Heart left ventricle (tissue), 16 donors: ENCODE data around the gene PHF20. TPM values are rescaled to one million over a fixed set of nuclear protein-coding genes. Genes with fewer than 3 reads are reported as not detected.

Experiments
- ATAC-seq, 4 donors: fragments of 200-7000 bp; cut with Tn5 transposase; one replicate each; pipeline ENCODE4 v1.9.1; 2020 to 2022; ENCODE audit warnings: moderate library complexity in 4 of 4, mild to moderate bottlenecking in 3 of 4, moderate number of reproducible peaks in 1 of 4
- DNase-seq, 5 donors: peaks; one replicate each; pipeline ENCODE4 v3.0.0-alpha.2; 2020
- H3K27ac ChIP-seq, 12 donors: fragments of 200-600 bp; sonication (generic) in 4 of 12; one replicate each; pipeline versions ENCODE4 v1.5.0 to v1.8.0; 2016 to 2022; ENCODE audit warnings: mild to moderate bottlenecking in 2 of 12
- H3K27me3 ChIP-seq, 9 donors: fragments of 200-600 bp; sonication (generic) in 2 of 9; one replicate each; pipeline versions ENCODE4 v1.5.1 to v1.8.0; 2016 to 2022; ENCODE audit warnings: mild to moderate bottlenecking in 3 of 9
- H3K36me3 ChIP-seq, 9 donors: fragments of 200-600 bp; sonication (generic) in 2 of 9; one replicate each; pipeline versions ENCODE4 v1.5.0 to v1.8.0; 2018 to 2022; ENCODE audit warnings: mild to moderate bottlenecking in 2 of 9
- H3K4me1 ChIP-seq, 12 donors: fragments of 200-600 bp; sonication (generic) in 4 of 12; one replicate each; pipeline versions ENCODE4 v1.5.0 to v1.8.0; 2016 to 2022; ENCODE audit warnings: mild to moderate bottlenecking in 3 of 12
- H3K4me3 ChIP-seq, 12 donors: fragments of 200-600 bp; sonication (generic) in 4 of 12; one replicate each; pipeline versions ENCODE4 v1.5.0 to v1.8.0; 2017 to 2022; ENCODE audit warnings: mild to moderate bottlenecking in 9 of 12, moderate library complexity in 4 of 12
- H3K9me3 ChIP-seq, 12 donors: fragments of 200-600 bp; sonication (generic) in 4 of 12; one replicate each; pipeline versions ENCODE4 v1.5.0 to v1.8.0; 2016 to 2022; ENCODE audit warnings: mild to moderate bottlenecking in 1 of 12
- POLR2A ChIP-seq, 2 donors: fragments of 450-650 bp; IDR thresholded peaks; one replicate each; pipeline ENCODE4 v1.6.1; 2017; ENCODE audit warnings: antibody characterized with exemption in 2 of 2, mild to moderate bottlenecking in 2 of 2, moderate library complexity in 2 of 2
- WGBS, 4 donors: extraction: QIAGEN DNeasy Blood & Tissue Kit in 2 of 4; methylation state at CpG; one replicate each; pipeline versions ENCODE4 v1.1.5 to v1.1.7; 2013 to 2018; 5-methylcytosine and 5-hydroxymethylcytosine counted together
- intact Hi-C, 10 donors: fragments of 100-400 bp; cut with DNase I; formaldehyde crosslinking; loops; one replicate each; pipeline versions ENCODE4 v1.11.1 to v1.14.2; 2022
- polyA plus RNA-seq, 2 donors: library from polyadenylated mRNA; stranded (reverse); fragments of 200-250 nt; gene quantifications; one replicate each; pipeline ENCODE4 v1.2.3, GENCODE V29; 2013
- total RNA-seq, 9 donors: library from RNA; depleted of rRNA in 2 of 9; stranded (reverse); fragments of >200 nt in 2 of 9; fragmentation: NEBNext Ultra II Directional in 3 of 9; extraction: Animal tissue kit (Norgen Biotek cat#: 25700) in 3 of 9; gene quantifications; one replicate each; pipeline versions ENCODE4 v1.1.0 to v1.2.4, GENCODE V29; 2016 to 2023
- TF ChIP-seq, protein P1 (sequence below), 12 donors: fragments of 200-600 bp; sonication (generic) in 4 of 12; IDR thresholded peaks; one replicate each; pipeline versions ENCODE4 v1.5.0 to v1.8.0; 2018 to 2022; ENCODE audit warnings: antibody characterized with exemption in 12 of 12, mild to moderate bottlenecking in 5 of 12
- donor health status: ischemic (EF 13 %, LVEDD 7.1; RV severe dilation, severe dysfunction).
- donor health status: healthy with polysubstance abuse.
- donor health status: DM: no; HTN: yes; CAD: no.
- donor health status: DM: no; HTN: no; CAD: no.
- donor health status: ischemic (EF 25% LVEDD 6.9; RV normal size, moderate dysfunction).
- donor health status: ischemic (EF 25% LVEDD 5.7; RV mildly dilated, moderate dysfunction).
- donor health status: healthy.
- donor health status: DM: yes; HTN: yes; CAD: no.
- donor health status: ischemic (EF 35%, LVEDD 5.7; RV mildly dilated, moderate dysfunction).
- donor health status: nonischemic (EF 11% LVEDD 7.7; RV severe dilation, severe dysfunction).
- donor health status: DM: yes; HTN: yes; CAD: no.
- donor health status: PGD.
- donor health status: ischemic (EF 29% LVEDD 5.4; RV normal size, mild dysfunction).
- donor health status: nonischemic (EF 23%, LVEDD 6.1; RV moderate dilation, normal function).

PHF20 gene
- total and polyA plus RNA-seq, 11 donors: 25.8 to 48.9 (median 36.5) TPM

DNA sequence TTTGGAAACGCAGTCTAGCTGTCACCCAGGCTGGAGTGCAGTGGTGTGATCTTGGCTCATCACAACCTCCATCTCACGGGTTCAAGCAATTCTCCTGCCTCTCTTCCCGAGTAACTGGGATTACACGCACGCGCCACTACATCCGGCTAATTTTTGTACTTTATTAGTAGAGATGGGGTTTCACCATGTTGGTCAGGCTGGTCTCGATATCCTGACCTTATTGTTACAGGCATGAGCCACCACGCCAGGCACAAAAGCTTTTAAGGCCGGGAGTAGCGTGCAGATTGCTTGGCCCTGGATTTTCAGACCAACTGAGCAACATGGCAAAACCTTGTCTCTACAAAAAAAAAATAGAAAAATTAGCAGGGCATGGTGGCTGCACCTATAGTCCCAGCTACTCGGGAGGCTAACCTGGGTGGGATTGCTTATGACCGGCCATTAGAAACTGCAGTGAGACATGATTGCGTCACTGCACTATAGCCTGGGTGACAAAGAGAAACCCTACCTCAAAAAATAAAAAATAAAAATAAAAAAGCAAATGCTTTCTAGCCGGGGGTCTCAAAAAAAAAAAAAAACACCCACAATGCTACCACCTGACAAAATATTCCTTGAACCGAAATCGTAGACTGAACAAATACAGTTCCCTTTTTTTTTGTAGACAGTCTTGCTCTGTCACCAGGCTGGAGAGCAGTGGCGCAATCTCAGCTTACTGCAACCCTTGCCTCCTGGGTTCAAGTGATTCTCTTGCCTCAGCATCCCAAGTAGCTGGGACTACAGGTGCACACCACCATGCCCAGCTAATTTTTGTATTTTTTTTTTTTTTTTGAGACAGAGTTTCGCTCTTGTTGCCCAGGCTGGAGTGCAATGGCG is 44.7 kb upstream of the PHF20 start:
- DNase-seq: no peak
- Histone ChIP-seq H3K4me1 (peaks cover 0 to 58% (median 37%) of the 10 kb centered on the region in 12 donors), H3K27ac (no peak overlapping the region), H3K36me3 (peaks cover 0 to 100% (median 100%) of the 10 kb centered on the region in 9 donors), H3K9me3 (no peaks in the 10 kb centered on the region), H3K27me3 (no peaks in the 10 kb centered on the region), H3K4me3 (no peak overlapping the region)
- 92 to 96% (median 93%) methylated on average over 20 of the region's 20 CpGs for WGBS, 4 donors
- TF ChIP-seq, protein P1, sequence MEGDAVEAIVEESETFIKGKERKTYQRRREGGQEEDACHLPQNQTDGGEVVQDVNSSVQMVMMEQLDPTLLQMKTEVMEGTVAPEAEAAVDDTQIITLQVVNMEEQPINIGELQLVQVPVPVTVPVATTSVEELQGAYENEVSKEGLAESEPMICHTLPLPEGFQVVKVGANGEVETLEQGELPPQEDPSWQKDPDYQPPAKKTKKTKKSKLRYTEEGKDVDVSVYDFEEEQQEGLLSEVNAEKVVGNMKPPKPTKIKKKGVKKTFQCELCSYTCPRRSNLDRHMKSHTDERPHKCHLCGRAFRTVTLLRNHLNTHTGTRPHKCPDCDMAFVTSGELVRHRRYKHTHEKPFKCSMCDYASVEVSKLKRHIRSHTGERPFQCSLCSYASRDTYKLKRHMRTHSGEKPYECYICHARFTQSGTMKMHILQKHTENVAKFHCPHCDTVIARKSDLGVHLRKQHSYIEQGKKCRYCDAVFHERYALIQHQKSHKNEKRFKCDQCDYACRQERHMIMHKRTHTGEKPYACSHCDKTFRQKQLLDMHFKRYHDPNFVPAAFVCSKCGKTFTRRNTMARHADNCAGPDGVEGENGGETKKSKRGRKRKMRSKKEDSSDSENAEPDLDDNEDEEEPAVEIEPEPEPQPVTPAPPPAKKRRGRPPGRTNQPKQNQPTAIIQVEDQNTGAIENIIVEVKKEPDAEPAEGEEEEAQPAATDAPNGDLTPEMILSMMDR (IDR thresholded peaks at IDR 0.05): no peak
- TF ChIP-seq POLR2A (IDR thresholded peaks at IDR 0.05): no peak
- intact Hi-C loops: loop anchor here in 2 of 10 donors (5.0 kb wide), 1 partner anchor 155 kb away; no protein-coding TSS in a partner anchor
- ATAC-seq: no peak

DNA sequence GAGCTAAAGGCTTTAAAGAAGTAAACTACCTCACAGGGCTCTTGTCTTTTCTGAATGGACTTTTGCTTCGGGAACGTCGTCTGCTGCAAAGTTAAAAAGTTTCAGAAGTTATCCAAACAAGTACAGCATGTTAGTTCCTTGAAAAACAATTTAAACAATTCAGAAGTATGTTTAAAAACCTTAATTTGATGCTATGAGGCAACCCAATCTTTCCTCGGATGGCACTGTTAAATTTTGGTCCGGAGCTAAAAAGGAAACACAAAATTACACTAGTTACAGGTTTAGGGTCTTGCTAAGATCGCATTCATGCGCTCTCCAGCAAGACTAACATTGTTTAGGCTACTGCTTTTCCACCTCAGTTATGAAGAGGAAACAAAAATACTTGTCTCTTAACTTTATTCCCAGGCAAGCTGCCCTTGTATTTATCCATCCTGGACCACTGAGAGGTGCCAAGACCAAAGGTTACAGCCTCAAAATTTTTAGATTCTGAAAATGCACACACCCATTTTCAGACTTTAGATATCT is 42.5 kb upstream of the PHF20 start:
- no peak for TF ChIP-seq POLR2A (IDR thresholded peaks at IDR 0.05)
- TF ChIP-seq, protein P1 (IDR thresholded peaks at IDR 0.05): no peak
- WGBS, 4 donors: 59 to 76% (median 63%) methylated on average over 7 of the region's 7 CpGs
- no peaks in the 10 kb centered on the region for H3K27me3 ChIP-seq
- no peak overlapping the region for H3K4me3 ChIP-seq
- H3K4me1 ChIP-seq: peaks cover 6 to 59% (median 48%) of the 10 kb centered on the region in 12 donors
- H3K27ac ChIP-seq: no peak overlapping the region
- no peak for DNase-seq
- intact Hi-C loops: loop anchor here in 2 of 10 donors (5.0 kb wide), 1 partner anchor 153 kb away; no protein-coding TSS in a partner anchor
- no peak for ATAC-seq
- H3K9me3 ChIP-seq: no peaks in the 10 kb centered on the region
- H3K36me3 ChIP-seq: peaks cover 0 to 100% (median 100%) of the 10 kb centered on the region in 9 donors

DNA sequence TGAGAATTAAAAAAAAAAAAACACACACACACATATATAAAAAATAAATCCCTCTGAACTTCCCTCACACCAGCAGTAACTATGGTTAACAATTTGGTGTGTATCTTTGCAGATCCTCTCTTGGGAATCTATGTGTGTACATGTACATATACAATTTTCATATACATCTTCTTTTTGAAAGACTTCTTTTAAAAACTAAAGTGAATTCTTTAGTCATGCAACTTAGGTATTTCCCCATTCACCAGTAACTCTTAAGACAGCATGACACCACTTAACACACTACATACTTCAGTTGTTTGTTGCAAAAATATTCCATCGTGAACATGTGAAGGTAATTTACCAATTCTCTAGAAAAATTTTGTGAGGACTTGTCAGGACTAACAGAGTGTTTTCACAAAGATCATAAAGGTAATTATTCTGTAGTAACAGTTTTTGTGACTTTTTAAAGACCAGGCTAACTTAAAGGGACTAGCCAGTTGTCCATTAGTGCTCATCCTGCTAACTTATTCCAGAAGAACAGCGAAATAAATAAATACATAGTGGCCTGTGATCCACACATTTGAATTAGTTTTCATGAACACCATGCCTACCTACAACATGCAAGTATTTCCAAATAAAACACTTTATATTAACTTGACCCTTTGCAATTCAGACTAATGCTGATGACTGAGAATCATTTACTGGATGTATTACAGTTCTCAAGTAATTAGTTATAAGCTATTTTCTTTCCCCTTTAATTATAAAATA is 41.8 kb upstream of the PHF20 start:
- no peak overlapping the region for H3K27ac ChIP-seq
- intact Hi-C loops: loop anchor here in 5 of 10 donors (5.0 to 10.0 kb wide), 2 partner anchors 152 to 155 kb away; no protein-coding TSS in a partner anchor

More for the DNA sequence above, 41.8 kb upstream of the PHF20 start:
- H3K36me3 ChIP-seq: peaks cover 0 to 100% (median 100%) of the 10 kb centered on the region in 9 donors
- no peak for TF ChIP-seq POLR2A (IDR thresholded peaks at IDR 0.05)
- TF ChIP-seq, protein P1 (IDR thresholded peaks at IDR 0.05): no peak
- H3K9me3 ChIP-seq: no peaks in the 10 kb centered on the region
- DNase-seq (no peak), ATAC-seq (no peak)
- peaks cover 9 to 66% (median 55%) of the 10 kb centered on the region in 12 donors for H3K4me1 ChIP-seq
- H3K4me3 ChIP-seq: no peak overlapping the region
- WGBS, 4 donors: 58 to 76% (median 68%) methylated on average over 2 of the region's 2 CpGs
- H3K27me3 ChIP-seq: no peaks in the 10 kb centered on the region
